WTC11 (cell line): Measurements from ENCODE around the gene GSDME. TPM values are rescaled to one million over a fixed set of nuclear protein-coding genes. Genes with fewer than 3 reads are reported as not detected.

ENCODE experiments used
- ATAC-seq: fragments of 200-7000 bp; cut with Tn5 transposase; 2 replicates; pipeline ENCODE4 v1.10.0; 2021; ENCODE audit warnings: mild to moderate bottlenecking, moderate library complexity
- CTCF ChIA-PET: fragments of 300-600 bp; sonication (Branson Sonifier 250); formaldehyde crosslinking; loops from one replicate; lab custom pipeline; 2021; ENCODE audit warnings: antibody characterized with exemption; lab: Charles Lee
- POLR2A ChIA-PET: fragments of 350-600 bp; sonication (Branson Sonifier 250); formaldehyde crosslinking; loops from one replicate; lab custom pipeline; 2021; ENCODE audit warnings: antibody characterized with exemption; lab: Charles Lee
- DNase-seq: peaks from one replicate; pipeline ENCODE4 v3.0.0; 2021; ENCODE audit warnings: low spot score
- H3K27ac Mint-ChIP-seq: 2 replicates; pipeline ENCODE4 v1.8.0; 2021; ENCODE audit warnings: mixed read lengths
- H3K27me3 Mint-ChIP-seq: 2 replicates; pipeline ENCODE4 v1.8.0; 2021; ENCODE audit warnings: low read depth, mild to moderate bottlenecking, moderate library complexity, mixed read lengths
- H3K36me3 Mint-ChIP-seq: 2 replicates; pipeline ENCODE4 v1.8.0; 2021; ENCODE audit warnings: mixed read lengths
- H3K4me1 Mint-ChIP-seq: 2 replicates; pipeline ENCODE4 v1.8.0; 2022; ENCODE audit warnings: mixed read lengths
- H3K4me3 Mint-ChIP-seq: 2 replicates; pipeline ENCODE4 v1.8.0; 2021; ENCODE audit warnings: mild to moderate bottlenecking, moderate library complexity, mixed read lengths
- H3K9me3 Mint-ChIP-seq: 2 replicates; pipeline ENCODE4 v1.8.0; 2021; ENCODE audit warnings: mixed read lengths
- CBFB ChIP-seq: sonication (generic); formaldehyde crosslinking; IDR thresholded peaks from 2 replicates; pipeline ENCODE4 v1.8.1; 2022; ENCODE audit warnings: mild to moderate bottlenecking, low read depth, missing genetic modification reagents
- CREM ChIP-seq: sonication (generic); formaldehyde crosslinking; IDR thresholded peaks from 2 replicates; pipeline ENCODE4 v1.8.1; 2022; ENCODE audit warnings: mild to moderate bottlenecking, missing genetic modification reagents, moderate library complexity
- CTCF ChIP-seq: fragments of 200-600 bp; IDR thresholded peaks from 2 replicates; pipeline ENCODE4 v1.8.0; 2022; ENCODE audit warnings: antibody characterized with exemption
- ERG ChIP-seq: fragments of 250-450 bp; sonication (Bioruptor Pico); IDR thresholded peaks from 2 replicates; pipeline ENCODE4 v1.8.0; 2021; ENCODE audit warnings: mild to moderate bottlenecking
- GTF2I ChIP-seq: fragments of 250-450 bp; sonication (Bioruptor Pico); conservative IDR thresholded peaks from 2 replicates; pipeline ENCODE4 v1.4.0; 2021; ENCODE audit warnings: mild to moderate bottlenecking
- HMGXB4 ChIP-seq: sonication (generic); formaldehyde crosslinking; IDR thresholded peaks from 2 replicates; pipeline ENCODE4 v1.8.1; 2023; ENCODE audit warnings: mild to moderate bottlenecking, moderate library complexity, missing genetic modification reagents
- JAZF1 ChIP-seq: fragments of 250-450 bp; sonication (Bioruptor Pico); IDR thresholded peaks from 2 replicates; pipeline ENCODE4 v1.9.0; 2021; ENCODE audit warnings: moderate library complexity, mild to moderate bottlenecking, inconsistent platforms
- NFYB ChIP-seq: sonication (generic); formaldehyde crosslinking; conservative IDR thresholded peaks from 2 replicates; pipeline ENCODE4 v1.8.0; 2022; ENCODE audit warnings: low read depth, missing genetic modification reagents
- PRDM15 ChIP-seq: sonication (generic); formaldehyde crosslinking; IDR thresholded peaks from 2 replicates; pipeline ENCODE4 v1.8.0; 2022; ENCODE audit warnings: missing genetic modification reagents
- RORB ChIP-seq: fragments of 250-450 bp; sonication (Bioruptor Pico); IDR thresholded peaks from 2 replicates; pipeline ENCODE4 v1.9.0; 2021; ENCODE audit warnings: mild to moderate bottlenecking
- ZMAT4 ChIP-seq: fragments of 250-450 bp; sonication (Bioruptor Pico); IDR thresholded peaks from 2 replicates; pipeline ENCODE4 v1.9.0; 2021; ENCODE audit warnings: mild to moderate bottlenecking
- ZNF219 ChIP-seq: sonication (generic); formaldehyde crosslinking; IDR thresholded peaks from 2 replicates; pipeline ENCODE4 v1.8.0; 2023; ENCODE audit warnings: missing genetic modification reagents, mild to moderate bottlenecking, borderline replicate concordance
- ZNF532 ChIP-seq: fragments of 250-450 bp; sonication (Bioruptor Pico); IDR thresholded peaks from 2 replicates; pipeline ENCODE4 v1.9.0; 2021; ENCODE audit warnings: mild to moderate bottlenecking, borderline replicate concordance
- total RNA-seq: library from RNA; stranded (reverse); gene quantifications from 3 replicates; pipeline ENCODE4 v1.2.3, GENCODE V29; 2021

GSDME gene
- total RNA-seq, 1 experiment from 2014 or later: 4.8 TPM

- TF ChIP-seq ZMAT4 (no peak), ZNF219 (CRISPR knock-in tag) (no peak), CREM (CRISPR knock-in tag) (no peak), ZNF532 (CRISPR knock-in tag) (no peak)
These were observed 87.2 kb downstream of the GSDME start (continued) for GRCh38 chr7:24669971-24670591.

GRCh38 chr7:24668927-24669635, 88.2 kb downstream of the GSDME start:
- Mint-ChIP-seq H3K9me3 (peaks cover 12% of the 10 kb centered on the region), H3K27ac (peak overlapping the region; percentile 70), H3K4me1 (peaks cover 37% of the 10 kb centered on the region), H3K27me3 (no peaks in the 10 kb centered on the region), H3K36me3 (peaks cover 38% of the 10 kb centered on the region), H3K4me3 (no peak overlapping the region)
- CTCF ChIA-PET: interaction anchor here (0.6 to 1.8 kb wide), 3 partner anchors 47 to 516 kb away, joined by 3 to 7 read pairs (median 7); no protein-coding TSS in a partner anchor
- TF ChIP-seq GTF2I (CRISPR knock-in tag): no peak
- no peak for TF ChIP-seq CREM (CRISPR knock-in tag)
- POLR2A ChIA-PET: interaction anchor here (0.7 kb wide), 1 partner anchor 42 kb away, joined by 3 read pairs; no protein-coding TSS in a partner anchor
- ATAC-seq: no peak
- no peak for DNase-seq

GRCh38 chr7:24665564-24666294, 91.5 kb downstream of the GSDME start:
- DNase-seq (peak; percentile 23), ATAC-seq (peak; percentile 72)
- no peaks in the 10 kb centered on the region for H3K9me3 Mint-ChIP-seq
- H3K27me3 Mint-ChIP-seq: no peaks in the 10 kb centered on the region
- POLR2A ChIA-PET: no interaction called here
- no peak overlapping the region for H3K4me3 Mint-ChIP-seq
- CTCF ChIA-PET: interaction anchor here (0.6 to 2.5 kb wide), 13 partner anchors 13 to 376 kb away, joined by 3 to 10 read pairs (median 4); no protein-coding TSS in a partner anchor
- peak overlapping the region; percentile 59 for H3K27ac Mint-ChIP-seq
- no peak for TF ChIP-seq HMGXB4
- no peak for TF ChIP-seq ERG (CRISPR knock-in tag)
- peak; percentile 46 for TF ChIP-seq CTCF
- TF ChIP-seq PRDM15 (CRISPR knock-in tag): no peak
- no peak for TF ChIP-seq NFYB
- TF ChIP-seq CBFB (CRISPR knock-in tag): no peak
- no peak for TF ChIP-seq GTF2I (CRISPR knock-in tag)
- no peak for TF ChIP-seq RORB (CRISPR knock-in tag)
- no peak for TF ChIP-seq JAZF1 (CRISPR knock-in tag)
- H3K36me3 Mint-ChIP-seq: peaks cover 13% of the 10 kb centered on the region
- peaks cover 38% of the 10 kb centered on the region for H3K4me1 Mint-ChIP-seq
